Testis (tissue), 2 donors: ENCODE data around the gene SLC25A17.

Source experiments
- POLR2A ChIP-seq: fragments of 450-650 bp; IDR thresholded peaks from one replicate; pipeline ENCODE4 v1.6.1; 2017; ENCODE audit warnings: antibody characterized with exemption, mild to moderate bottlenecking, moderate library complexity
- TF ChIP-seq, protein P1 (sequence below), 3 experiments: fragments of 450-650 bp in 2 of 3; fragments of 200-600 bp in 1 of 3; sonication (generic) in 1 of 3; IDR thresholded peaks; one replicate each; pipeline ENCODE4 v1.5.1; 2016 to 2019; ENCODE audit warnings: antibody characterized with exemption in 3 of 3, mild to moderate bottlenecking in 2 of 3, moderate library complexity in 1 of 3

DNA sequence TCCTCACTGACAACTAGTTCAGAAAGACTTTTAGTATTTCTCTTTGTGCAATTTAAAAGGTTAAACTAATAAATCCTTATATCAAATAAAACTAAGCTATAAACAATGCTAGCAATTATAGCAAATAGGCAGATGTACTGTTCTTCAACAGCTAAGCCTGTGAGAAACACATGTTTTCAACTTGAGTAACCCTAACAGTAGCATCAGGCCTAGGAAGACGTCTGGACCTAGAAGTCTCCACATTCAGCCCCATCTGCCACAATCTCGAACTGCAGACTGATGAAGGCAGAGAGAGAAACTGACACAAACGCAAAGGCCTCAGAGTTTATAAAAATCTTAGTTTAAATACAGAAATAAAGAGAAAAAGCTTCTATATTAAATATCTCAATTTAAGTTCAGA, 34.8 kb upstream of the SLC25A17 start:
- no peak for TF ChIP-seq POLR2A
- TF ChIP-seq, protein P1, sequence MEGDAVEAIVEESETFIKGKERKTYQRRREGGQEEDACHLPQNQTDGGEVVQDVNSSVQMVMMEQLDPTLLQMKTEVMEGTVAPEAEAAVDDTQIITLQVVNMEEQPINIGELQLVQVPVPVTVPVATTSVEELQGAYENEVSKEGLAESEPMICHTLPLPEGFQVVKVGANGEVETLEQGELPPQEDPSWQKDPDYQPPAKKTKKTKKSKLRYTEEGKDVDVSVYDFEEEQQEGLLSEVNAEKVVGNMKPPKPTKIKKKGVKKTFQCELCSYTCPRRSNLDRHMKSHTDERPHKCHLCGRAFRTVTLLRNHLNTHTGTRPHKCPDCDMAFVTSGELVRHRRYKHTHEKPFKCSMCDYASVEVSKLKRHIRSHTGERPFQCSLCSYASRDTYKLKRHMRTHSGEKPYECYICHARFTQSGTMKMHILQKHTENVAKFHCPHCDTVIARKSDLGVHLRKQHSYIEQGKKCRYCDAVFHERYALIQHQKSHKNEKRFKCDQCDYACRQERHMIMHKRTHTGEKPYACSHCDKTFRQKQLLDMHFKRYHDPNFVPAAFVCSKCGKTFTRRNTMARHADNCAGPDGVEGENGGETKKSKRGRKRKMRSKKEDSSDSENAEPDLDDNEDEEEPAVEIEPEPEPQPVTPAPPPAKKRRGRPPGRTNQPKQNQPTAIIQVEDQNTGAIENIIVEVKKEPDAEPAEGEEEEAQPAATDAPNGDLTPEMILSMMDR (IDR thresholded peaks at IDR 0.05), result no peak
